GM12878 (cell line): ENCODE measurements around the gene KRTAP3-3. TPM values are rescaled to one million over a fixed set of nuclear protein-coding genes. Genes with fewer than 3 reads are reported as not detected.

Source experiments
- ATAC-seq: fragments of 200-7000 bp; cut with Tn5 transposase; 3 replicates; pipeline ENCODE4 v1.9.1; 2020; ENCODE audit warnings: mild to moderate bottlenecking, moderate library complexity
- BruUV-seq: library from RNA; stranded (reverse); fragments of 400-500 nt; replicated peaks from 2 replicates; lab custom pipeline; 2021; lab: Mats Ljungman, UMichigan
- CTCF ChIA-PET: fragments of 300-600 bp; sonication (Branson Sonifier 250); formaldehyde crosslinking; extraction: SDS; loops from one replicate; lab custom pipeline; 2021; ENCODE audit warnings: inconsistent platforms; lab: Yijun Ruan, JAX
- POLR2A ChIA-PET: fragments of 350-600 bp; formaldehyde crosslinking; extraction: SDS; loops from one replicate; lab custom pipeline; 2021; ENCODE audit warnings: inconsistent platforms; lab: Charles Lee
- RAD21 ChIA-PET: fragments of 300-600 bp; sonication (Branson Sonifier 250); formaldehyde crosslinking; loops from one replicate; lab custom pipeline; 2023; ENCODE audit warnings: antibody characterized with exemption; ENCODE audit not compliant: unreplicated experiment; lab: Charles Lee
- SMC1A ChIA-PET: fragments of 300-600 bp; sonication (Branson Sonifier 250); formaldehyde crosslinking; loops from one replicate; lab custom pipeline; 2023; ENCODE audit not compliant: unreplicated experiment, uncharacterized antibody; lab: Charles Lee
- DNase-seq: peaks from one replicate; pipeline ENCODE4 v3.0.0-alpha.2; 2011; ENCODE audit warnings: low read depth, low spot score
- FAIRE-seq: peaks from 3 replicates; lab custom pipeline; 2011; peaks lifted over from hg19 to GRCh38; lab: Jason Lieb, UNC
- H2AFZ ChIP-seq: 2 replicates; pipeline ENCODE4 v1.6.0; 2011; ENCODE audit warnings: low read depth, low read length, control low read depth; ENCODE audit not compliant: control insufficient read depth
- H3K27ac ChIP-seq: 2 replicates; pipeline ENCODE4 v1.5.1; 2011; ENCODE audit warnings: control low read depth; ENCODE audit not compliant: control insufficient read depth, insufficient read depth
- H3K27me3 ChIP-seq, 2 experiments: replicated peaks in 1 of 2; 2 replicates each; pipeline versions ENCODE4 v1.6.0 to v1.6.1; 2011; ENCODE audit warnings: low read length in 1 of 2; ENCODE audit not compliant: control insufficient read depth in 2 of 2, insufficient read depth in 2 of 2
- H3K36me3 ChIP-seq, 2 experiments: 2 replicates each; pipeline ENCODE4 v1.5.1; 2011; ENCODE audit warnings: low read length in 1 of 2; ENCODE audit not compliant: control insufficient read depth in 2 of 2, insufficient read depth in 2 of 2
- H3K4me1 ChIP-seq: 2 replicates; pipeline ENCODE4 v1.6.1; 2011; ENCODE audit warnings: mild to moderate bottlenecking, low read length, moderate library complexity, mixed read lengths; ENCODE audit not compliant: control insufficient read depth, insufficient read depth
- H3K4me2 ChIP-seq: 2 replicates; pipeline ENCODE4 v1.6.0; 2011; ENCODE audit warnings: control low read depth; ENCODE audit not compliant: control insufficient read depth, insufficient read depth
- H3K4me3 ChIP-seq: fragments of 200-600 bp; sonication (generic); 2 replicates; pipeline ENCODE4 v1.5.1; 2016
- H3K79me2 ChIP-seq: 2 replicates; pipeline ENCODE4 v1.6.0; 2011; ENCODE audit warnings: low read length; ENCODE audit not compliant: control insufficient read depth, insufficient read depth
- H3K9ac ChIP-seq: 2 replicates; pipeline ENCODE4 v1.8.0; 2011; ENCODE audit warnings: low read length, control low read depth, mixed read lengths; ENCODE audit not compliant: control insufficient read depth, insufficient read depth
- H3K9me3 ChIP-seq: replicated peaks from 3 replicates; pipeline ENCODE4 v1.5.1; 2011; ENCODE audit warnings: mild to moderate bottlenecking, low read length; ENCODE audit not compliant: control insufficient read depth, insufficient read depth
- H4K20me1 ChIP-seq: 2 replicates; pipeline ENCODE4 v1.6.0; 2011; ENCODE audit not compliant: control insufficient read depth, insufficient read depth
- ASH2L ChIP-seq: fragments of 300-600, 200-600 bp; sonication (generic); IDR thresholded peaks from 2 replicates; pipeline ENCODE4 v1.6.1; 2017; ENCODE audit warnings: low read depth, mild to moderate bottlenecking, borderline replicate concordance
- ATF7 ChIP-seq: fragments of 450-650 bp; IDR thresholded peaks from 2 replicates; pipeline ENCODE4 v1.6.1; 2016; ENCODE audit warnings: low read depth, mild to moderate bottlenecking
- CHD2 ChIP-seq: IDR thresholded peaks from 2 replicates; pipeline ENCODE4 v1.6.1; 2011; ENCODE audit warnings: low read depth, low read length, improper control_type of control experiment, borderline replicate concordance
- CREM ChIP-seq: IDR thresholded peaks from 2 replicates; pipeline ENCODE4 v1.6.1; 2014; ENCODE audit warnings: antibody characterized with exemption, low read depth
- EGR1 ChIP-seq, 2 experiments: IDR thresholded peaks; 1 replicate in 1 of 2; 2 replicates in 1 of 2; pipeline ENCODE4 v1.6.1; 2011 to 2012; ENCODE audit warnings: low read depth in 2 of 2, low read length in 2 of 2, borderline replicate concordance in 1 of 2, mild to moderate bottlenecking in 1 of 2, moderate library complexity in 1 of 2
- IKZF1 ChIP-seq: fragments of 450-650 bp; conservative IDR thresholded peaks from 2 replicates; pipeline ENCODE4 v1.6.1; 2017; ENCODE audit warnings: antibody characterized with exemption, mild to moderate bottlenecking
- JUNB ChIP-seq: IDR thresholded peaks from 2 replicates; pipeline ENCODE4 v1.6.1; 2016; ENCODE audit warnings: antibody characterized with exemption, mild to moderate bottlenecking
- MEF2B ChIP-seq: fragments of 450-650 bp; IDR thresholded peaks from 2 replicates; pipeline ENCODE4 v1.6.1; 2018; ENCODE audit warnings: mild to moderate bottlenecking, moderate library complexity; ENCODE audit not compliant: partially characterized antibody, poor library complexity, severe bottlenecking
- NR2C1 ChIP-seq: fragments of 450-650 bp; IDR thresholded peaks from 2 replicates; pipeline ENCODE4 v1.6.1; 2017; ENCODE audit warnings: antibody characterized with exemption, mild to moderate bottlenecking, moderate library complexity
- TAF1 ChIP-seq: IDR thresholded peaks from 2 replicates; pipeline ENCODE4 v1.6.1; 2011; ENCODE audit warnings: mild to moderate bottlenecking, low read depth, low read length, borderline replicate concordance
- TCF12 ChIP-seq: IDR thresholded peaks from 2 replicates; pipeline ENCODE4 v1.6.1; 2011; ENCODE audit warnings: low read depth, mild to moderate bottlenecking, low read length
- WGBS: methylation state at CpG from one replicate; pipeline ENCODE4 v1.1.6; 2016; ENCODE audit warnings: low lambda C conversion rate; ENCODE audit not compliant: insufficient replicate concordance, insufficient coverage; ENCODE audit errors: missing lambda C conversion rate; 5-methylcytosine and 5-hydroxymethylcytosine counted together
- in situ Hi-C: fragments of 300-500 bp; cut with MboI; formaldehyde crosslinking; loops from 9 replicates; pipeline ENCODE4 v1.14.3; 2018; ENCODE audit warnings: mixed read lengths
- intact Hi-C: fragments of 100-400 bp; cut with micrococcal nuclease; formaldehyde crosslinking; loops from one replicate; pipeline ENCODE4 v1.14.2; 2022; ENCODE audit not compliant: unreplicated experiment
- polyA plus RNA-seq, 11 experiments: library from polyadenylated mRNA; depleted of rRNA in 4 of 11; unstranded in 6 of 11; stranded (reverse) in 5 of 11; fragments of >200 nt; fragmentation: Nextera tagmentation in 4 of 11; fragmentation: Illumina TruSeq in 1 of 11; extraction: Ambion mirVana in 4 of 11; extraction: Trizol in 1 of 11; gene quantifications; 1 replicate in 1 of 11; 2 replicates in 10 of 11; pipeline versions ENCODE4 v1.2.1 to v1.2.3, GENCODE V29; 2011 to 2016; ENCODE audit warnings: inconsistent platforms in 2 of 11, missing spikeins in 2 of 11, low read depth in 1 of 11
- total RNA-seq, 4 experiments: library from RNA; depleted of rRNA in 3 of 4; stranded (reverse); fragments of >200 nt in 3 of 4; fragmentation: Illumina TruSeq in 1 of 4; extraction: Trizol in 1 of 4; gene quantifications; 2 replicates each; pipeline versions ENCODE4 v1.2.1 to v1.2.3, GENCODE V29; 2013 to 2021
- TF ChIP-seq, protein P1 (sequence below): fragments of 450-650 bp; IDR thresholded peaks from 2 replicates; pipeline ENCODE4 v1.6.1; 2016; ENCODE audit warnings: mild to moderate bottlenecking, moderate library complexity, borderline replicate concordance
- TF ChIP-seq, protein P2 (sequence below): fragments of 450-650 bp; IDR thresholded peaks from 2 replicates; pipeline ENCODE4 v1.6.1; 2017; ENCODE audit warnings: mild to moderate bottlenecking, moderate library complexity
- TF ChIP-seq, protein P3 (sequence below): fragments of 450-650 bp; IDR thresholded peaks from 2 replicates; pipeline ENCODE4 v1.6.1; 2017; ENCODE audit warnings: antibody characterized with exemption, mild to moderate bottlenecking, moderate library complexity

KRTAP3-3 gene
- total and polyA plus RNA-seq, 10 of the 15 experiments (the other 5 are each of a cell fraction or from before 2014, with no cell fraction given), result not detected

DNA sequence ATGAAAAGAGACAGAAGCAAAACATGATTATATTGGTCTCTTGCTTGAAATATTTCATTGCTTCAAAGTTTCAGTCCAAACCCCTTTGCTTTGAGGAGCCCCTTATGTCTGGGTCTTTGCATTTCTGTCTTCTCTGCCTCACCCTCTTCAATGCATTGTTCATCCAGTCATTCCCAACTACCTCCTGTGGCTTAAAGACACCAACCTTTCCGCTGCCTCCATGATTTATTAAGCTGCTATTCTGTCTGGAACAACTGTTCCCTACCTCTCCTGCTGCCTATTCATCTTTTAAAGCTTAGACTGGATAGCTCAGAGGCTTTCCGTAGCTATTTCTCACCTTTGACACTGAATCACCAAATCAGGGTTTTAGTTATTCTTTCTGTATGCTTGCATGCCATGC, 3.4 kb upstream of the KRTAP3-3 start:
- Histone ChIP-seq H3K9me3 (no peaks in the 10 kb centered on the region), H3K36me3 (no peaks in the 10 kb centered on the region), H3K4me2 (no peak overlapping the region), H3K9ac (no peak overlapping the region), H3K27ac (no peak overlapping the region), H3K79me2 (no peaks in the 10 kb centered on the region), H3K4me3 (no peak overlapping the region), H4K20me1 (no peaks in the 10 kb centered on the region), H3K27me3 (peaks cover 0 to 8% of the 10 kb centered on the region in 2 experiments; a peak in 2 of 4 replicates), H2AFZ (no peak overlapping the region), H3K4me1 (no peaks in the 10 kb centered on the region)
- CTCF ChIA-PET, result no interaction called here
- POLR2A ChIA-PET, result no interaction called here
- RAD21 ChIA-PET, result no interaction called here
- BruUV-seq, result no TSS peak
- intact Hi-C loops, result no loop called here
- in situ Hi-C loops, result no loop called here
- no peak for ATAC-seq
- FAIRE-seq, result no peak
- WGBS, result 6% methylated on average over 2 of the region's 2 CpGs
- DNase-seq, result no peak
- SMC1A ChIA-PET, result no interaction called here
- TF ChIP-seq NR2C1 (no peak), EGR1 (IDR thresholded peaks at IDR 0.05; ENCODE audit: borderline replicate concordance in 1 of 2, low read depth in 2 of 2, low read length in 2 of 2) (no peak), IKZF1 (no peak), ASH2L (no peak), CHD2 (no peak), TAF1 (no peak), JUNB (no peak), ATF7 (no peak), TCF12 (no peak), MEF2B (no peak), CREM (no peak)
- TF ChIP-seq, protein P1, sequence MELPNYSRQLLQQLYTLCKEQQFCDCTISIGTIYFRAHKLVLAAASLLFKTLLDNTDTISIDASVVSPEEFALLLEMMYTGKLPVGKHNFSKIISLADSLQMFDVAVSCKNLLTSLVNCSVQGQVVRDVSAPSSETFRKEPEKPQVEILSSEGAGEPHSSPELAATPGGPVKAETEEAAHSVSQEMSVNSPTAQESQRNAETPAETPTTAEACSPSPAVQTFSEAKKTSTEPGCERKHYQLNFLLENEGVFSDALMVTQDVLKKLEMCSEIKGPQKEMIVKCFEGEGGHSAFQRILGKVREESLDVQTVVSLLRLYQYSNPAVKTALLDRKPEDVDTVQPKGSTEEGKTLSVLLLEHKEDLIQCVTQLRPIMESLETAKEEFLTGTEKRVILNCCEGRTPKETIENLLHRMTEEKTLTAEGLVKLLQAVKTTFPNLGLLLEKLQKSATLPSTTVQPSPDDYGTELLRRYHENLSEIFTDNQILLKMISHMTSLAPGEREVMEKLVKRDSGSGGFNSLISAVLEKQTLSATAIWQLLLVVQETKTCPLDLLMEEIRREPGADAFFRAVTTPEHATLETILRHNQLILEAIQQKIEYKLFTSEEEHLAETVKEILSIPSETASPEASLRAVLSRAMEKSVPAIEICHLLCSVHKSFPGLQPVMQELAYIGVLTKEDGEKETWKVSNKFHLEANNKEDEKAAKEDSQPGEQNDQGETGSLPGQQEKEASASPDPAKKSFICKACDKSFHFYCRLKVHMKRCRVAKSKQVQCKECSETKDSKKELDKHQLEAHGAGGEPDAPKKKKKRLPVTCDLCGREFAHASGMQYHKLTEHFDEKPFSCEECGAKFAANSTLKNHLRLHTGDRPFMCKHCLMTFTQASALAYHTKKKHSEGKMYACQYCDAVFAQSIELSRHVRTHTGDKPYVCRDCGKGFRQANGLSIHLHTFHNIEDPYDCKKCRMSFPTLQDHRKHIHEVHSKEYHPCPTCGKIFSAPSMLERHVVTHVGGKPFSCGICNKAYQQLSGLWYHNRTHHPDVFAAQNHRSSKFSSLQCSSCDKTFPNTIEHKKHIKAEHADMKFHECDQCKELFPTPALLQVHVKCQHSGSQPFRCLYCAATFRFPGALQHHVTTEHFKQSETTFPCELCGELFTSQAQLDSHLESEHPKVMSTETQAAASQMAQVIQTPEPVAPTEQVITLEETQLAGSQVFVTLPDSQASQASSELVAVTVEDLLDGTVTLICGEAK, result no peak
- TF ChIP-seq, protein P2, sequence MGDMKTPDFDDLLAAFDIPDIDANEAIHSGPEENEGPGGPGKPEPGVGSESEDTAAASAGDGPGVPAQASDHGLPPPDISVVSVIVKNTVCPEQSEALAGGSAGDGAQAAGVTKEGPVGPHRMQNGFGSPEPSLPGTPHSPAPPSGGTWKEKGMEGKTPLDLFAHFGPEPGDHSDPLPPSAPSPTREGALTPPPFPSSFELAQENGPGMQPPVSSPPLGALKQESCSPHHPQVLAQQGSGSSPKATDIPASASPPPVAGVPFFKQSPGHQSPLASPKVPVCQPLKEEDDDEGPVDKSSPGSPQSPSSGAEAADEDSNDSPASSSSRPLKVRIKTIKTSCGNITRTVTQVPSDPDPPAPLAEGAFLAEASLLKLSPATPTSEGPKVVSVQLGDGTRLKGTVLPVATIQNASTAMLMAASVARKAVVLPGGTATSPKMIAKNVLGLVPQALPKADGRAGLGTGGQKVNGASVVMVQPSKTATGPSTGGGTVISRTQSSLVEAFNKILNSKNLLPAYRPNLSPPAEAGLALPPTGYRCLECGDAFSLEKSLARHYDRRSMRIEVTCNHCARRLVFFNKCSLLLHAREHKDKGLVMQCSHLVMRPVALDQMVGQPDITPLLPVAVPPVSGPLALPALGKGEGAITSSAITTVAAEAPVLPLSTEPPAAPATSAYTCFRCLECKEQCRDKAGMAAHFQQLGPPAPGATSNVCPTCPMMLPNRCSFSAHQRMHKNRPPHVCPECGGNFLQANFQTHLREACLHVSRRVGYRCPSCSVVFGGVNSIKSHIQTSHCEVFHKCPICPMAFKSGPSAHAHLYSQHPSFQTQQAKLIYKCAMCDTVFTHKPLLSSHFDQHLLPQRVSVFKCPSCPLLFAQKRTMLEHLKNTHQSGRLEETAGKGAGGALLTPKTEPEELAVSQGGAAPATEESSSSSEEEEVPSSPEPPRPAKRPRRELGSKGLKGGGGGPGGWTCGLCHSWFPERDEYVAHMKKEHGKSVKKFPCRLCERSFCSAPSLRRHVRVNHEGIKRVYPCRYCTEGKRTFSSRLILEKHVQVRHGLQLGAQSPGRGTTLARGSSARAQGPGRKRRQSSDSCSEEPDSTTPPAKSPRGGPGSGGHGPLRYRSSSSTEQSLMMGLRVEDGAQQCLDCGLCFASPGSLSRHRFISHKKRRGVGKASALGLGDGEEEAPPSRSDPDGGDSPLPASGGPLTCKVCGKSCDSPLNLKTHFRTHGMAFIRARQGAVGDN, result no peak
- TF ChIP-seq, protein P3, sequence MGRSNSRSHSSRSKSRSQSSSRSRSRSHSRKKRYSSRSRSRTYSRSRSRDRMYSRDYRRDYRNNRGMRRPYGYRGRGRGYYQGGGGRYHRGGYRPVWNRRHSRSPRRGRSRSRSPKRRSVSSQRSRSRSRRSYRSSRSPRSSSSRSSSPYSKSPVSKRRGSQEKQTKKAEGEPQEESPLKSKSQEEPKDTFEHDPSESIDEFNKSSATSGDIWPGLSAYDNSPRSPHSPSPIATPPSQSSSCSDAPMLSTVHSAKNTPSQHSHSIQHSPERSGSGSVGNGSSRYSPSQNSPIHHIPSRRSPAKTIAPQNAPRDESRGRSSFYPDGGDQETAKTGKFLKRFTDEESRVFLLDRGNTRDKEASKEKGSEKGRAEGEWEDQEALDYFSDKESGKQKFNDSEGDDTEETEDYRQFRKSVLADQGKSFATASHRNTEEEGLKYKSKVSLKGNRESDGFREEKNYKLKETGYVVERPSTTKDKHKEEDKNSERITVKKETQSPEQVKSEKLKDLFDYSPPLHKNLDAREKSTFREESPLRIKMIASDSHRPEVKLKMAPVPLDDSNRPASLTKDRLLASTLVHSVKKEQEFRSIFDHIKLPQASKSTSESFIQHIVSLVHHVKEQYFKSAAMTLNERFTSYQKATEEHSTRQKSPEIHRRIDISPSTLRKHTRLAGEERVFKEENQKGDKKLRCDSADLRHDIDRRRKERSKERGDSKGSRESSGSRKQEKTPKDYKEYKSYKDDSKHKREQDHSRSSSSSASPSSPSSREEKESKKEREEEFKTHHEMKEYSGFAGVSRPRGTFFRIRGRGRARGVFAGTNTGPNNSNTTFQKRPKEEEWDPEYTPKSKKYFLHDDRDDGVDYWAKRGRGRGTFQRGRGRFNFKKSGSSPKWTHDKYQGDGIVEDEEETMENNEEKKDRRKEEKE, result no peak
